Loucy (cell line): Measurements from ENCODE around the gene FGF2.

Experiments used
- H2AFZ ChIP-seq: fragments of 200-600 bp; sonication (generic); 2 replicates; pipeline ENCODE4 v1.6.0; 2016; ENCODE audit warnings: antibody characterized with exemption, mild to moderate bottlenecking, low read length, moderate library complexity
- H3F3A ChIP-seq: fragments of 200-600 bp; 2 replicates; pipeline ENCODE4 v1.6.0; 2016; ENCODE audit warnings: antibody characterized with exemption, low read depth, mild to moderate bottlenecking
- H3K27me3 ChIP-seq: fragments of 200-600 bp; sonication (generic); 2 replicates; pipeline ENCODE4 v1.6.1; 2014; ENCODE audit warnings: low read length, mild to moderate bottlenecking; ENCODE audit not compliant: insufficient read depth, poor library complexity, severe bottlenecking
- H3K36me3 ChIP-seq: fragments of 200-600 bp; sonication (generic); 2 replicates; pipeline ENCODE4 v1.6.1; 2016; ENCODE audit warnings: low read length; ENCODE audit not compliant: insufficient read depth
- H3K4me1 ChIP-seq: fragments of 200-600 bp; sonication (generic); 2 replicates; pipeline ENCODE4 v1.5.1; 2014; ENCODE audit warnings: low read length, mild to moderate bottlenecking; ENCODE audit not compliant: insufficient read depth, poor library complexity, severe bottlenecking
- H3K4me2 ChIP-seq: fragments of 200-600 bp; sonication (generic); 2 replicates; pipeline ENCODE4 v1.6.0; 2014; ENCODE audit warnings: antibody characterized with exemption, low read length, low read depth, mild to moderate bottlenecking; ENCODE audit not compliant: poor library complexity, severe bottlenecking
- H3K4me3 ChIP-seq: fragments of 200-600 bp; sonication (generic); 2 replicates; pipeline ENCODE4 v1.5.1; 2014; ENCODE audit warnings: low read length, mild to moderate bottlenecking, mixed read lengths; ENCODE audit not compliant: poor library complexity, severe bottlenecking
- H3K79me2 ChIP-seq: fragments of 200-600 bp; sonication (generic); 2 replicates; pipeline ENCODE4 v1.6.1; 2014; ENCODE audit warnings: low read length; ENCODE audit not compliant: insufficient read depth
- H3K9ac ChIP-seq: fragments of 200-600 bp; sonication (generic); 2 replicates; pipeline ENCODE4 v1.6.0; 2014; ENCODE audit warnings: mild to moderate bottlenecking, low read depth, low read length, moderate library complexity; ENCODE audit not compliant: poor library complexity, severe bottlenecking
- H3K9me2 ChIP-seq: fragments of 200-600 bp; sonication (generic); replicated peaks from 2 replicates; pipeline ENCODE4 v1.6.1; 2016; ENCODE audit warnings: low read depth, low read length, mixed read lengths
- H3K9me3 ChIP-seq: fragments of 200-600 bp; sonication (generic); 2 replicates; pipeline ENCODE4 v1.6.1; 2014; ENCODE audit warnings: mild to moderate bottlenecking, antibody characterized with exemption, low read length, low read depth; ENCODE audit not compliant: insufficient read depth
- H4K20me1 ChIP-seq: fragments of 200-600 bp; sonication (generic); 2 replicates; pipeline ENCODE4 v1.6.0; 2014; ENCODE audit warnings: antibody characterized with exemption, low read length, mild to moderate bottlenecking; ENCODE audit not compliant: insufficient read depth, poor library complexity, severe bottlenecking
- CTCF ChIP-seq: fragments of 200-600 bp; sonication (generic); conservative IDR thresholded peaks from 2 replicates; pipeline ENCODE4 v1.5.1; 2014; ENCODE audit warnings: mild to moderate bottlenecking, antibody characterized with exemption, low read length
- EZH2phosphoT487 ChIP-seq: fragments of 200-600 bp; IDR thresholded peaks from 2 replicates; pipeline ENCODE4 v1.6.1; 2018; ENCODE audit warnings: antibody characterized with exemption, mild to moderate bottlenecking, moderate library complexity, borderline replicate concordance

FGF2 gene

GRCh38 chr4:122827258-122827878 lies 737 bp downstream of the FGF2 start:
- H3K4me3 ChIP-seq = no peak overlapping the region
- no peaks in the 10 kb centered on the region; the same call in 1 of the 2 replicates for H3K9me3 ChIP-seq
- no peaks in the 10 kb centered on the region for H3K27me3 ChIP-seq
- no peaks in the 10 kb centered on the region for H3K36me3 ChIP-seq
- no peaks in the 10 kb centered on the region for H4K20me1 ChIP-seq
- no peak overlapping the region for H3K4me2 ChIP-seq
- no peaks in the 10 kb centered on the region for H3K79me2 ChIP-seq
- TF ChIP-seq CTCF (no peak), EZH2phosphoT487 (no peak)
- no peaks in the 10 kb centered on the region for H3F3A ChIP-seq
- H2AFZ ChIP-seq = no peak overlapping the region
- no peaks in the 10 kb centered on the region for H3K9me2 ChIP-seq
- H3K9ac ChIP-seq = no peak overlapping the region
- H3K4me1 ChIP-seq = no peaks in the 10 kb centered on the region

DNA sequence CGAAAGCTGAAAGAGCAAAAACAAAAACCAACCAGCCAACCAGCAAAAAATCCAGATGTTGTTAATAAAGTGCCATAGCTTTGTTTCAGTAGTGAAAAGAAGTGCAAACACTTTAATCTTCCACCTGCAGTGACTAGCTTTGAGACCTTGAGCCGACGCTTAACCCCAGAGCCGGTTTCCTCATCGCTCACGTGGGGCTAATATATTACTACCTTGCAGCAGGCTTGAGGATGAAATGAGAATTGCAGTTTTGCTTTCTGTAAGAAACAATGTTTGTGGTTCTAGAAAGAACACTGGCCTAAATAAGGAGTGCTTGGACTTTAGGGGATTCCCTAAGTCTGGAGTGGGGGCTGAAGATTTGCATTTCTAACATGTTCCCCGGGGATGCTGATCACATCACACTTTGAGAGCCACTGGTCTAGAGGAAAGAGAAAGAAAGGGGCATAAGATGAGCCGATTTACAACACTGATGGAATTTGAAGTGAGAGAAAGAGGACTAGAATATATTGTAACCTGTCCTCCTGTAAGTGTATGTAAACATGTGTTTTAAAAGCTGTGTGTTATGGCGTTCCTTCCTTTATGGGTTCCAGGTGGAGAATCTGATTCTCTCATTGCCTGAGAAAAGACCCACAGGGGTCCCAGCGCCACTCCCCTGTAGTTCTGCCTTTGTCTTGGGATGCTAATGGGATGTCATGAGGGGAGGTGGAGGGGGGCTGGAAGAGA lies 1.4 kb downstream of the FGF2 start:
- Histone ChIP-seq H3K9me3 (no peaks in the 10 kb centered on the region; the same call in 1 of the 2 replicates), H4K20me1 (no peaks in the 10 kb centered on the region), H3F3A (no peaks in the 10 kb centered on the region), H3K27me3 (no peaks in the 10 kb centered on the region), H3K79me2 (no peaks in the 10 kb centered on the region), H3K9ac (no peak overlapping the region), H2AFZ (no peak overlapping the region), H3K4me2 (no peak overlapping the region), H3K4me3 (no peak overlapping the region), H3K4me1 (no peaks in the 10 kb centered on the region), H3K36me3 (no peaks in the 10 kb centered on the region), H3K9me2 (no peaks in the 10 kb centered on the region)
- TF ChIP-seq EZH2phosphoT487 (no peak), CTCF (no peak)

- no peaks in the 10 kb centered on the region for H3K27me3 ChIP-seq
- H3K36me3 ChIP-seq = no peaks in the 10 kb centered on the region
- no peak overlapping the region for H2AFZ ChIP-seq
- no peak overlapping the region for H3K4me3 ChIP-seq
- TF ChIP-seq EZH2phosphoT487 (no peak), CTCF (no peak)
- H3K9me3 ChIP-seq = no peaks in the 10 kb centered on the region
- H4K20me1 ChIP-seq = no peaks in the 10 kb centered on the region
- H3K9me2 ChIP-seq = no peaks in the 10 kb centered on the region
- H3K4me2 ChIP-seq = no peak overlapping the region
- H3K79me2 ChIP-seq = no peaks in the 10 kb centered on the region
- no peak overlapping the region for H3K9ac ChIP-seq
- H3F3A ChIP-seq = no peaks in the 10 kb centered on the region
- no peaks in the 10 kb centered on the region for H3K4me1 ChIP-seq
Measured at GRCh38 chr4:122830426-122831095, 3.9 kb downstream of the FGF2 start.
